Left ventricle myocardium inferior (tissue), 1 donor: ENCODE data around the gene BEAN1. TPM values are rescaled to one million over a fixed set of nuclear protein-coding genes. Genes with fewer than 3 reads are reported as not detected.
"Not testable (repeated sequence)": the region's sequence is repeated elsewhere in the genome, so short reads cannot be mapped to it uniquely, and the experiment has no call there.

Experiments used
- DNase-seq: peaks from one replicate; pipeline ENCODE4 v3.0.0-alpha.2; 2020
- H3K27ac ChIP-seq: fragments of 200-600 bp; replicated peaks from 2 replicates; pipeline ENCODE4 v1.8.0; 2021
- H3K27me3 ChIP-seq: fragments of 200-600 bp; 2 replicates; pipeline ENCODE4 v1.8.0; 2021; ENCODE audit warnings: low read depth
- H3K36me3 ChIP-seq: fragments of 200-600 bp; 2 replicates; pipeline ENCODE4 v1.8.0; 2021
- H3K4me1 ChIP-seq: fragments of 200-600 bp; 2 replicates; pipeline ENCODE4 v1.8.0; 2021
- H3K4me3 ChIP-seq: fragments of 200-600 bp; 2 replicates; pipeline ENCODE4 v1.8.0; 2021; ENCODE audit warnings: mild to moderate bottlenecking, moderate library complexity
- H3K9me3 ChIP-seq: fragments of 200-600 bp; replicated peaks from 2 replicates; pipeline ENCODE4 v1.8.0; 2021
- intact Hi-C: fragments of 100-400 bp; cut with micrococcal nuclease; formaldehyde crosslinking; loops from one replicate; pipeline ENCODE4 v1.11.0; 2022
- total RNA-seq: library from RNA; stranded (reverse); fragmentation: NEBNext Ultra II Directional; extraction: Animal tissue kit (Norgen Biotek cat#: 25700); gene quantifications from one replicate; pipeline ENCODE4 v1.2.1, GENCODE V29; 2021
- TF ChIP-seq, protein P1 (sequence below): fragments of 200-600 bp; IDR thresholded peaks from 2 replicates; pipeline ENCODE4 v1.8.0; 2021; ENCODE audit warnings: antibody characterized with exemption, mild to moderate bottlenecking, borderline replicate concordance
- donor health status: DM: no; HTN: yes; CAD: no; lungs with severe emphysema.

The BEAN1 gene
- total RNA-seq, 1 donor from 2014 or later, result 0.33 TPM

DNA sequence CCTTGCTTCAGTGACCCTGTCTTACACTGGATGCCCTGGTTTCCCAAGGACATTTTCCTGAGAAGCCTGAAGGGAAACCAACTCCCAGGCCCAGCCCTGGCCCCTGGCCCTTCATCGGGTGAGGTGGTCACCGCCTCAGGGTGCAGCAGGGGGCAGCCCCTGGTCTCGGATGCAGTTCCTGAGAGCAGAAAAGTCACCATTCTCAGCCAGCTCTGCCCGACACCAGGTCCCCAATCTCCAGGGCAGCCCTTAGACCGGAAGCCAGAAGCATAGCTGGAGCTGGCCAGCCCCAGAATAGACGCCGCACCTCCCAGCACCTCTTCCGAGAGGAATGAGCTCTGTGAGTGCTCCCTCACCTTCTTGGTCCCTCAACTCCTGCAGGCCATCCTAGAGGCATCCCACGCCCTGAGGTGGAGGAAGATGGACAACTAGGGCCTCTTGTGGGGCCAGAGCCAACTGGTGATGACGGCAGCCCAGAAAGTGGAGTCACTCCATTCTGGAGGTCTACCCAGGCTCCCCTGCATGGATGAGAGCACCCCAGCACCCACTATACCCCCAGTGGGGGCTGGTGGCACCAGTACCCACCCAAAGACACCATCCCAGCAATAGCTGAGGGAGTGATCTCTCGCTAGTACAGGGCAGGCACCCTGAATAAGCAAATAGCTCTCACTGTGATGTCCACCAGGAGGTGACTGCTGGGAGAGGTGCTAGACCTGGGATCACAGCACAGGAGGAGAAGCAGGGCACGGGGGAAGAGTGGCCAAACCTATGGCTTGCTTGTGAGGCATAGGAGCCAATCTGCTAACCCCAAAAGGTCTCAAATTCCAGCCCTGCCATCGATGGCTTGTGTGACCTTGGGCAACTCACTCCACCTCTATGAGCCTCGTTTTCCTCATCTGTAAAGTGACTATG, 66.7 kb downstream of the BEAN1 start:
- no peaks in the 10 kb centered on the region for H3K36me3 ChIP-seq
- no peak for DNase-seq
- H3K27me3 ChIP-seq, result no peaks in the 10 kb centered on the region

GRCh38 chr16:66494916-66495315, 67.8 kb downstream of the BEAN1 start:
- H3K27ac ChIP-seq, result no peak overlapping the region
- intact Hi-C loops, result no loop called here
- no peaks in the 10 kb centered on the region for H3K36me3 ChIP-seq
- DNase-seq, result no peak
- H3K4me3 ChIP-seq, result no peak overlapping the region
- TF ChIP-seq, protein P1, sequence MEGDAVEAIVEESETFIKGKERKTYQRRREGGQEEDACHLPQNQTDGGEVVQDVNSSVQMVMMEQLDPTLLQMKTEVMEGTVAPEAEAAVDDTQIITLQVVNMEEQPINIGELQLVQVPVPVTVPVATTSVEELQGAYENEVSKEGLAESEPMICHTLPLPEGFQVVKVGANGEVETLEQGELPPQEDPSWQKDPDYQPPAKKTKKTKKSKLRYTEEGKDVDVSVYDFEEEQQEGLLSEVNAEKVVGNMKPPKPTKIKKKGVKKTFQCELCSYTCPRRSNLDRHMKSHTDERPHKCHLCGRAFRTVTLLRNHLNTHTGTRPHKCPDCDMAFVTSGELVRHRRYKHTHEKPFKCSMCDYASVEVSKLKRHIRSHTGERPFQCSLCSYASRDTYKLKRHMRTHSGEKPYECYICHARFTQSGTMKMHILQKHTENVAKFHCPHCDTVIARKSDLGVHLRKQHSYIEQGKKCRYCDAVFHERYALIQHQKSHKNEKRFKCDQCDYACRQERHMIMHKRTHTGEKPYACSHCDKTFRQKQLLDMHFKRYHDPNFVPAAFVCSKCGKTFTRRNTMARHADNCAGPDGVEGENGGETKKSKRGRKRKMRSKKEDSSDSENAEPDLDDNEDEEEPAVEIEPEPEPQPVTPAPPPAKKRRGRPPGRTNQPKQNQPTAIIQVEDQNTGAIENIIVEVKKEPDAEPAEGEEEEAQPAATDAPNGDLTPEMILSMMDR, result no peak
- peaks cover 3% of the 10 kb centered on the region for H3K9me3 ChIP-seq
- no peaks in the 10 kb centered on the region for H3K4me1 ChIP-seq
- H3K27me3 ChIP-seq, result no peaks in the 10 kb centered on the region

More for the DNA sequence above, 66.7 kb downstream of the BEAN1 start:
- Histone ChIP-seq H3K9me3 (peaks cover 3% of the 10 kb centered on the region), H3K27ac (no peak overlapping the region), H3K4me1 (no peaks in the 10 kb centered on the region), H3K4me3 (no peak overlapping the region)
- TF ChIP-seq, protein P1, result no peak
- intact Hi-C loops, result no loop called here

GRCh38 chr16:66495440-66495839, 68.3 kb downstream of the BEAN1 start:
- intact Hi-C loops, result no loop called here
- DNase-seq, result no peak
- H3K9me3 ChIP-seq, result peaks cover 3% of the 10 kb centered on the region
- no peaks in the 10 kb centered on the region for H3K27me3 ChIP-seq
- no peaks in the 10 kb centered on the region for H3K36me3 ChIP-seq
- TF ChIP-seq, protein P1, result no peak
- H3K4me1 ChIP-seq, result no peaks in the 10 kb centered on the region
- H3K4me3 ChIP-seq, result no peak overlapping the region
- no peak overlapping the region for H3K27ac ChIP-seq

GRCh38 chr16:66496226-66496625, 69.1 kb downstream of the BEAN1 start:
- H3K4me3 ChIP-seq, H3K27me3 ChIP-seq, intact Hi-C loops, DNase-seq, H3K36me3 ChIP-seq, H3K27ac ChIP-seq, H3K9me3 ChIP-seq, H3K4me1 ChIP-seq: not testable (repeated sequence)

- H3K4me3 ChIP-seq, intact Hi-C loops, H3K36me3 ChIP-seq, H3K27ac ChIP-seq, DNase-seq, H3K27me3 ChIP-seq, H3K9me3 ChIP-seq: not testable (repeated sequence)
- peaks cover 11% of the 10 kb centered on the region for H3K4me1 ChIP-seq
These were observed 70.8 kb downstream of the BEAN1 start for GRCh38 chr16:66497921-66498320.

GRCh38 chr16:66501563-66501962, 74.5 kb downstream of the BEAN1 start:
- H3K9me3 ChIP-seq, H3K4me3 ChIP-seq, intact Hi-C loops, H3K27me3 ChIP-seq, H3K36me3 ChIP-seq, DNase-seq: not testable (repeated sequence)
- Histone ChIP-seq H3K27ac (peak overlapping the region; percentile 68), H3K4me1 (peaks cover 24% of the 10 kb centered on the region)
